IMR-90 (cell line): Measurements from ENCODE around the gene PRDM1.

ENCODE experiments used
- CHD1 ChIP-seq: IDR thresholded peaks from 2 replicates; pipeline ENCODE4 v1.6.1; 2012; ENCODE audit warnings: low read depth, low read length, improper control_type of control experiment
- CTCF ChIP-seq: conservative IDR thresholded peaks from 2 replicates; pipeline ENCODE4 v1.5.1; 2012; ENCODE audit warnings: mild to moderate bottlenecking, low read depth, low read length, improper control_type of control experiment
- MAFK ChIP-seq: IDR thresholded peaks from 2 replicates; pipeline ENCODE4 v1.6.1; 2012; ENCODE audit warnings: low read depth, low read length, improper control_type of control experiment
- MXI1 ChIP-seq: IDR thresholded peaks from 2 replicates; pipeline ENCODE4 v1.6.1; 2012; ENCODE audit warnings: low read depth, mild to moderate bottlenecking, low read length, moderate library complexity, borderline replicate concordance
- NFE2L2 ChIP-seq: fragments of 150-350 bp; IDR thresholded peaks from 2 replicates; pipeline ENCODE4 v1.6.1; 2016; ENCODE audit warnings: low read depth, mild to moderate bottlenecking, low read length
- POLR2A ChIP-seq: IDR thresholded peaks from 2 replicates; pipeline ENCODE4 v1.6.1; 2012; ENCODE audit warnings: mild to moderate bottlenecking, low read depth, low read length
- RAD21 ChIP-seq: IDR thresholded peaks from 2 replicates; pipeline ENCODE4 v1.6.1; 2012; ENCODE audit warnings: low read length, improper control_type of control experiment
- RCOR1 ChIP-seq: IDR thresholded peaks from 2 replicates; pipeline ENCODE4 v1.6.1; 2012; ENCODE audit warnings: mild to moderate bottlenecking, low read length, improper control_type of control experiment; ENCODE audit not compliant: insufficient replicate concordance
- RFX5 ChIP-seq: IDR thresholded peaks from 2 replicates; pipeline ENCODE4 v1.8.0; 2012; ENCODE audit warnings: low read depth, mild to moderate bottlenecking, low read length, moderate library complexity
- SMC3 ChIP-seq: fragments of 150-350 bp; IDR thresholded peaks from 2 replicates; pipeline ENCODE4 v1.6.1; 2016; ENCODE audit warnings: low read depth, mild to moderate bottlenecking, antibody characterized with exemption, low read length, moderate library complexity

- no peak for TF ChIP-seq CTCF
- TF ChIP-seq NFE2L2 = no peak
- TF ChIP-seq POLR2A = no peak
- no peak for TF ChIP-seq CHD1
- TF ChIP-seq MXI1 = no peak
- TF ChIP-seq RFX5 = no peak
- TF ChIP-seq RAD21 = no peak
- TF ChIP-seq SMC3 = no peak
- no peak for TF ChIP-seq RCOR1
- TF ChIP-seq MAFK = no peak
Observed at GRCh38 chr6:106055489-106055888, 30.6 kb upstream of the PRDM1 start.
